Pericardium fibroblast (primary cell): ENCODE data around the gene TUBB. TPM values are rescaled to one million over a fixed set of nuclear protein-coding genes. Genes with fewer than 3 reads are reported as not detected.

ENCODE experiments used
- total RNA-seq: library from RNA; depleted of rRNA; stranded (reverse); fragments of >200 nt; gene quantifications from 2 replicates; pipeline ENCODE4 v1.2.3, GENCODE V29; 2015

TUBB gene
- 494 and 629 TPM in 2 replicates for total RNA-seq

GRCh38 chr6:30719791-30720737 lies at the start of gene TUBB:
TSS of gene TUBB (plus strand) at chr6:30720352. CDS start at chr6:30720507, 155 bp downstream.

GRCh38 chr6:30672445-30673253 lies 47.5 kb upstream of the TUBB start, which contains the start of gene DHX16:
TSS of gene DHX16 (minus strand) at chr6:30673006. CDS start at chr6:30672841, 165 bp downstream.

DNA sequence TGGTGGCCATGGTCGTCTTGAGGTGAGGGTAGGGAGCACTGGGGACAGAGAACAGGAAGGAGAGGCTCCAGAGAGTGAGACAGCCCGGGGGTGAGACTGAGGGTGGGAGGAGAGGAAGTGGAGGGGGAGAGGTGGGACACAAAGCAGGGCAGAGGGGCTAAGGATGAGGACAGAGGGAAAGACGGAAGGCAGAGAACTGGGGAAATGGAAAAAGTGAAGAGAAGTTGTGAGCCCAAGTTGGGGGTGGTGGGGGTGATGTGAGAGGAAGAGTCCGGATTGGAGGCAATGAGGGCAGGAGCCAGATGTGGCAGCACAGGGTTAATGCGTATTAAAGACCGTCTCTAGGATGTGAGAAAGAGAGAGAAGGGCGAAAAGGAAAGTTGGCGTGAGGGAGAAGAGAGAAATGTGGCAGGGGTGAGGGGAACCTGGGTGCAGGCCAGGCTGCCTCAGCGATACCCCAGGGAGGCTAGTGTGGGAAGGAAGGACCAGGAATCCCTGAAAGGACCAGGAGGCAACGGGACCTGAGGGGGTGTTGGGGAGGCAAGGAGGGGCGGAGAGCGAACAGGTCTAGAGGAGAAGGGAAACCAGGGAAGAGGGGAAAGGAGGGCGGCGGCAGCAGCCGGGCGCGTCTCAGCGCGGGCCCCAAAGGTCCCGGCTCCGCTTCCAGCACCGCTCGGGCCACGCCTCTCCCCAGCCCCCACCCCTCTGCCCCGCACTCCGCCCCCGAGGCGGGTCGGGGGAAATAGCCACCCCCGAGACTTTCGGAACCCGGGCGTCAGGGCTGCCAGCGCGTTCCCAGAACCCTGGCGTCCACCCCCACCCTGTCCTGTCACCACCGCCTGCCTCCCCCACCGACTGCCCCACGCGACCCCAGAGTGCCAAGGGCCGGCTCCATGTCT lies 33.9 kb upstream of the TUBB start, which contains the start of gene PPP1R18:
Gene PPP1R18, minus strand, starts transcription at position 637 of the 899 bp plus-strand sequence. Its CDS starts 627 bp downstream, at position 10.

DNA sequence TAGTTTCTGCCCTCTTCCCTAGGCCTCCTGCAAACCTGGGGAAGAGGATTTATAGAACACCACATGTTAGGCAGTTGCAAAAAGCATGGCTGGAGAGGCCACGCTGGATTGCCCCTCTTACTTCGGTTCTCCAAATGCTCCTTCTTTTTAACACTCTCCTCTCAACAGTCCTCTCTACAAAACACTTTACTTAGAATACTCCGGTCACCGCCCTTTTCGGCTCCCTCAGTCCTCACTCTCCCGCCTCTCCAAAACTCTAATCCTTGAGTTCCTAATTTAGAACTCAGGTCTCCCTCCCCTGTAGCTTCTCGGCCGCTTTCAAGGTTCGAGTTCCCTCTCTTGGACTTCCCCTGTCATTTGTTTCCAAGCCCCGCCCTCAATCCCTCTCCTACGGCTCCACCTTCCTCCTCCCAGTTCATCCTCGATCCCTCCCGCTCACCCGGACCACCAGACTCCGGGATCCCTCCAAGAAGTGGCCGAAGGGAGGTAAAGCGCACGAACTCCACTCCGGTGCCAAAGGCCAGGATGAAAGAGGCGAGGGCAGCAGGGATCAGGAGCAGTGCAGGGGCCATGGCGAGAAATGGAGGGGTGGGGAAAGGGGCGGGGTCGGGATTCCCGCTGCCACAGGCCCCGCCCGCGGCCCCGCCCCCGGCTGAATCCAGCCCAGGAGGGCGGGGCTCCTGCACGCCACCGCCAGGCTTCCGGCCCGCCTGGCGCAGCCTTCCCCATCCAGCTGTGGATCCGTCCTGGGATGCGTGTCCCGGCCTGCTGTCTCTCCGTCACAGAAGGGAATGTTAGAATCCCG lies 29.5 kb upstream of the TUBB start, which contains the start of gene NRM:
Gene NRM, minus strand, starts transcription at position 582 of the 805 bp plus-strand sequence. Its CDS starts 10 bp downstream, at position 572.

GRCh38 chr6:30717129-30717844 lies 2.9 kb upstream of the TUBB start, which contains the start of gene MDC1:
TSS of gene MDC1 (minus strand) at chr6:30717281. CDS start at chr6:30715175, 2,106 bp downstream.

DNA sequence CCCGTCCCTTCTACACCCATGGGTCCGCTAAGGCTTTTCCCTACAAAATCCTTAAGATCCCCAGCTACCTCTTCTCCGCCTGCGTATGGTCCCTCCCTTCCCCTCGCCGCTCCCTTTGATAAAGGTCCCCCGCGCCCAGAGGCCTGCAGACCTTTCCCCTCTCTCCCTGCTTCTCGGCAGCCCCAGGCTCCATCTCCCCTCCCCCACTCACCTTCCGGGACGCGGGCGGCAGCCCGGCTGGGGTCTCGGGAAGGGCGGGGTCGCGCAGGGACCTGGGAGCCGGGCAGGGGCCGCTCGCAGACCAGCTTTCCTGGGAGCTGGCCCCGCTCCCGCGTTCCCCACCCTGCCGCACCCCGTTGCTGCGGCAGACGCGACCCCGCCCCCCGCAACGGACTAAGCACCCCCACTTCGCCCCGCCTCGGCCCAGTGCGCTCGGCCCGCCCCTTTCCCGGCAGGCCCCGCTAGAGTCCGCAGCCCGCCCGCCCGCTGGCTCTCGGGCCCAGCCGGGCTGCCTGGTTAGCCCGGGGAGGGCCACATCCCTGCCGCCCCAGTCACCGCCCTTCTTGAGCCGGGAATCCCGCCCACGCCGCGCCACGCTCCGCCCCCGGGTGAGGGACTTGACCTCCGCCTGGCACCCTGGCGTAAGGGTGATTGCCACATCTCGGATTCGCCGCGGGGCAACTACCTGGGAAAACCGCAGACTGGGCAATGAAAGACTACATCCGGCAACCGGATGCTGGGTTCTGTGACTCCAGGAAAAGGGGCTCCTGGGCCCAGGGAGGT lies 22.4 kb downstream of the TUBB start, which contains the start of gene FLOT1:
Gene FLOT1, minus strand, starts transcription at position 372 of the 783 bp plus-strand sequence. CDS start 498 bp downstream, outside the sequence.

DNA sequence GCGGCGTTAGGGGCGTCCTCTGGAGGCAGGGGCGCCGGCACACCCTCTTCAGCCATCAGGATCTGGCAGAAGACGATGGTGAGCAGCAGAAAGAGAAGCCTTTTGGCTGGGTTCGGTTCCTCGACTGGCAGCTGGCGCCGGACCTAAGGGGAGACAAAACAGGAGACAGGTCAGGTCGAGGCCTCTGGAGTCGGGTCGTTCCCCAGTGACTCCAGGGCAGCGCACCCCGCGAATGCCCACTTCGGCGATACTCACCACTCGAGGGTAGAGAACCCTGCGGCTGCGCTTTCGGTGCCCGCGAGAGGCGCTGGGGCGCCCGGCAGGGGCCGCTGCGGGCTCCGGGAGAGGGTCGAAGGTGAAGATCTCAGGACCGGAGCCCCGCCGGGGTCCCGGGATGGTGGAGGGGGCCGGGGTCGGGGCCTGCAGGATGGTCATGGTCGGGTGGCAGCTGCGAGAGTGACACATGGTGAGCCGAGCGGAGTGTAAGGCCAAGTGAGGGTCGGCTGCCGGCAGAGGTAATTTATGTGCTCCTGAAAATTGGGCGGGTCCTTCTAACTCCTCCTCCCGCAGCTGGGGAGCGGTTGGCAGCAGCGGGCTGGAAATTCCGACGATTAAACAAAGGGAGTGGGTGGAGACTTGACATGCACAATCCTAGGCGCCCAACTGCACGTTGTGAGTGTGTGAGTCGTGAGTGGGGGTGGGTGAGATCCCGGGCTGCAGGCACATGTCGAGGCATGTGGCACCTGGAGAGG lies 24.1 kb downstream of the TUBB start, which contains the start of gene IER3:
Gene IER3, minus strand, starts transcription at position 494 of the 752 bp plus-strand sequence. Its CDS starts 29 bp downstream, at position 465.

Other genes with a start within 250 kb of the TUBB start
- 190 and 191 TPM in 2 replicates for gene HLA-E, start 230.8 kb upstream of the TUBB start, total RNA-seq
- 31.5 and 31.9 TPM in 2 replicates for gene GNL1, start 163.9 kb upstream of the TUBB start, total RNA-seq
- gene PRR3, start 163.1 kb upstream of the TUBB start, total RNA-seq: 7.8 and 8.3 TPM in 2 replicates
- 33.5 and 38.4 TPM in 2 replicates for gene ABCF1, start 148.9 kb upstream of the TUBB start, total RNA-seq
- 19.8 and 25.2 TPM in 2 replicates for gene PPP1R10, start 103.1 kb upstream of the TUBB start, total RNA-seq
- gene MRPS18B, start 102.5 kb upstream of the TUBB start, total RNA-seq: 43.6 and 48.1 TPM in 2 replicates
- gene ATAT1, start 93.5 kb upstream of the TUBB start, total RNA-seq: 2.0 and 7.9 TPM in 2 replicates
- gene C6orf136, start 73.2 kb upstream of the TUBB start, total RNA-seq: 4.9 and 5.7 TPM in 2 replicates
- gene DHX16, start 47.3 kb upstream of the TUBB start, total RNA-seq: 21.2 and 21.7 TPM in 2 replicates
- gene PPP1R18, start 33.7 kb upstream of the TUBB start, total RNA-seq: 51.4 and 61.3 TPM in 2 replicates
- 5.0 and 11.1 TPM in 2 replicates for gene NRM, start 29.4 kb upstream of the TUBB start, total RNA-seq
- 5.3 and 5.8 TPM in 2 replicates for gene MDC1, start 3.1 kb upstream of the TUBB start, total RNA-seq
- gene FLOT1, start 22.3 kb downstream of the TUBB start, total RNA-seq: 117 and 118 TPM in 2 replicates
- gene IER3, start 24.2 kb downstream of the TUBB start, total RNA-seq: 52.7 and 165 TPM in 2 replicates
- gene DDR1, start 164.2 kb downstream of the TUBB start, total RNA-seq: 51.3 and 85.0 TPM in 2 replicates
- 9.6 and 10.3 TPM in 2 replicates for gene GTF2H4, start 187.9 kb downstream of the TUBB start, total RNA-seq
- gene VARS2, start 193.9 kb downstream of the TUBB start, total RNA-seq: 15.2 and 16.9 TPM in 2 replicates
- gene SFTA2, start 211.8 kb downstream of the TUBB start, total RNA-seq: not detected in 2 replicates
- gene MUCL3, start 220.6 kb downstream of the TUBB start, total RNA-seq: not detected in 2 replicates